Fibroblast of lung (primary cell): ENCODE data around the gene GPC5.

Experiments
- CTCF ChIP-seq, 2 donors: IDR thresholded peaks in 1 of 2; conservative IDR thresholded peaks in 1 of 2; 1 replicate in 1 of 2; 2 replicates in 1 of 2; pipeline ENCODE4 v1.5.1; 2011 to 2012; ENCODE audit warnings: low read length in 2 of 2, control low read depth in 1 of 2, inconsistent platforms in 1 of 2, low read depth in 1 of 2, mild to moderate bottlenecking in 1 of 2
- EZH2 ChIP-seq: IDR thresholded peaks from 2 replicates; pipeline ENCODE4 v1.5.1; 2012; ENCODE audit warnings: low read length, control low read depth, mild to moderate bottlenecking; ENCODE audit errors: missing control alignments

DNA sequence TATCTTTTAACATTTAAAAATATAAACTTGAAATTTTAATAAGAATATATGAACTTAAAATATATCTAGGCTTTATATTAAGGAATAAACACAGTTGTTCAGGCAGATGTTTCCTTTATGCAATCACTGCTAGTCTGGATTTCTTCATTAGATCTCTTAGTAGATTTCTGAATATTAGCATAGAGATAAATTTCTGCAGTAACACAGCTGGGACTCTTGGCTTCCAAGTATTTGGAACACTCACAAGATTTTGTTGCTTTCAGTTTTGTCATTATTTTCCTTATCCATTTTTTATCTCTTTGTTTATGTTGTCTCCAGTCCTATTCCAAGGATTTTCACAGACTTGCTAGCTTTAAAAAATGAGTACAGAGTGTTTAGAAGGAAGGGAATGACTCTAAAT, 857.1 kb downstream of the GPC5 start:
- TF ChIP-seq CTCF (conservative IDR thresholded peaks at IDR 0.05 in 1 of 2, IDR thresholded peaks at IDR 0.05 in 1 of 2; ENCODE audit: low read depth in 1 of 2, low read length in 2 of 2) (no peak), EZH2 (no peak)
